ENCODE results near the gene ST6GAL1.

DNA sequence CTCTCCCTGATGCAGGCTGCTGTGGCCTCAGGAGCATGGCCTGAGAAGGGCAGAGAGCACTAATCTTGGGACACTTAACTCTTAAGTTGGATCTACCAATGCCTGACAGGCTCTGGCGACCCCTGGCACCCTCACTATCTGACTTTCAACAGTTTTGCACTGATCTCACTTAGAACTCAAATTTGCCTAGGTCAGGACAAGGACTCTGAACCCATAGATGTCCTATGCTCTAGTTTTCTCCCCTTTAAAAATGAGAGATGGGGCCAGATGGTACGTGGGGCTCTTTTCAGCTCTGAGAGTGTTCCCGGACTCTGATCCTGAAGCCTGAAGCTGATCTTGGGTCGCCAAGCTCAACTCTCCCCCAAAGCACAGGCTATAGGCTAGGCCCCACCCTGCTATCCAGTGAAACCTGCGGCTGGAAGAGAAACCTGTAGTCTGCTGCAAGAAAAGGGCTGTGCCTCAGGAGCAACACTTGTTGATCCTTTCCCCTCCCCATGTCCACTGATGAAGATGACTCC, 143.3 kb downstream of the ST6GAL1 start:
- TF ChIP-seq, protein P1, sequence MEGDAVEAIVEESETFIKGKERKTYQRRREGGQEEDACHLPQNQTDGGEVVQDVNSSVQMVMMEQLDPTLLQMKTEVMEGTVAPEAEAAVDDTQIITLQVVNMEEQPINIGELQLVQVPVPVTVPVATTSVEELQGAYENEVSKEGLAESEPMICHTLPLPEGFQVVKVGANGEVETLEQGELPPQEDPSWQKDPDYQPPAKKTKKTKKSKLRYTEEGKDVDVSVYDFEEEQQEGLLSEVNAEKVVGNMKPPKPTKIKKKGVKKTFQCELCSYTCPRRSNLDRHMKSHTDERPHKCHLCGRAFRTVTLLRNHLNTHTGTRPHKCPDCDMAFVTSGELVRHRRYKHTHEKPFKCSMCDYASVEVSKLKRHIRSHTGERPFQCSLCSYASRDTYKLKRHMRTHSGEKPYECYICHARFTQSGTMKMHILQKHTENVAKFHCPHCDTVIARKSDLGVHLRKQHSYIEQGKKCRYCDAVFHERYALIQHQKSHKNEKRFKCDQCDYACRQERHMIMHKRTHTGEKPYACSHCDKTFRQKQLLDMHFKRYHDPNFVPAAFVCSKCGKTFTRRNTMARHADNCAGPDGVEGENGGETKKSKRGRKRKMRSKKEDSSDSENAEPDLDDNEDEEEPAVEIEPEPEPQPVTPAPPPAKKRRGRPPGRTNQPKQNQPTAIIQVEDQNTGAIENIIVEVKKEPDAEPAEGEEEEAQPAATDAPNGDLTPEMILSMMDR (IDR thresholded peaks at IDR 0.05), result no peak
- no peak for TF ChIP-seq ZFX (IDR thresholded peaks at IDR 0.05; ENCODE audit: borderline replicate concordance)
